ENCODE results near the gene TMPRSS9.
A peak's percentile ranks its signal among the peaks of the same experiment; 100 is the strongest.

Gene TMPRSS9

DNA sequence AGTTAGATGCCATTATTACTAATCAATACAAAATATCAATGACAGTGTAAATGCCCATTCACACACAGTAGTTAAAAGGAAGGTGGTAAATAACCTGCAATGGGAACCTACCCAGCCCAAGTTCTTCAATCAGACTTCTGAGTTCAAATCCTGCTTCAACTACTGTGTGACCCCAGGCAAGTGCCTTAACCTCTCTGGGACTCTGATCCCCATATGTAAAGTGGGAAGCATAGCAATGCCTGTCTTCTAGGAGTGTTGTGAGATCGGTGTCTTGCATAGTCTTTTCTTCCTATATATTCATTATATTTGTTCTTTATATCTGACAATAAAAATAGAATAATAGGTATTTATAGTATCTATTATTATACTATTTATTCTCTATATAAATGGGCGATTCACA, 60.4 kb downstream of the TMPRSS9 start:
- no peak for DNase-seq (ENCODE audit: low read depth in 3 of 3)

DNA sequence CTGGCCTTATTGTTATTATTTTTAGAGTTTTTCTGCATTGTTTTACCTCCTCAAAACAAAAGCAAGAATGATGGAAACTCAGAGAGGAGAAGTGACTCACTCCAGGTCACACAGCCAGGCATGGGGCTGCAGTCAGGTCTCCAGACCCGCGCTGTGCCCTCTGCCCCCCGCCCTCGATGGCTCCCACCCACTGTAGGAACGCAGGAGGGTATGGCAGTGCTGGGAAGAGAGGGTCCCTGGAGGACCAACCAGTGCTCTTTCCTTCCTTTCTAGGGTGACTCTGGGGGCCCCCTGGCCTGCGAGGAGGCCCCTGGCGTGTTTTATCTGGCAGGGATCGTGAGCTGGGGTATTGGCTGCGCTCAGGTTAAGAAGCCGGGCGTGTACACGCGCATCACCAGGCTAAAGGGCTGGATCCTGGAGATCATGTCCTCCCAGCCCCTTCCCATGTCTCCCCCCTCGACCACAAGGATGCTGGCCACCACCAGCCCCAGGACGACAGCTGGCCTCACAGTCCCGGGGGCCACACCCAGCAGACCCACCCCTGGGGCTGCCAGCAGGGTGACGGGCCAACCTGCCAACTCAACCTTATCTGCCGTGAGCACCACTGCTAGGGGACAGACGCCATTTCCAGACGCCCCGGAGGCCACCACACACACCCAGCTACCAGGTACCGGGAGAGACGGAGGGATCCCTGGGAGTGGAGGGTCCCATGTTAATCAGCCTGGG, 61.7 kb downstream of the TMPRSS9 start:
- DNase-seq (ENCODE audit: low read depth in 3 of 3), result no peak

DNA sequence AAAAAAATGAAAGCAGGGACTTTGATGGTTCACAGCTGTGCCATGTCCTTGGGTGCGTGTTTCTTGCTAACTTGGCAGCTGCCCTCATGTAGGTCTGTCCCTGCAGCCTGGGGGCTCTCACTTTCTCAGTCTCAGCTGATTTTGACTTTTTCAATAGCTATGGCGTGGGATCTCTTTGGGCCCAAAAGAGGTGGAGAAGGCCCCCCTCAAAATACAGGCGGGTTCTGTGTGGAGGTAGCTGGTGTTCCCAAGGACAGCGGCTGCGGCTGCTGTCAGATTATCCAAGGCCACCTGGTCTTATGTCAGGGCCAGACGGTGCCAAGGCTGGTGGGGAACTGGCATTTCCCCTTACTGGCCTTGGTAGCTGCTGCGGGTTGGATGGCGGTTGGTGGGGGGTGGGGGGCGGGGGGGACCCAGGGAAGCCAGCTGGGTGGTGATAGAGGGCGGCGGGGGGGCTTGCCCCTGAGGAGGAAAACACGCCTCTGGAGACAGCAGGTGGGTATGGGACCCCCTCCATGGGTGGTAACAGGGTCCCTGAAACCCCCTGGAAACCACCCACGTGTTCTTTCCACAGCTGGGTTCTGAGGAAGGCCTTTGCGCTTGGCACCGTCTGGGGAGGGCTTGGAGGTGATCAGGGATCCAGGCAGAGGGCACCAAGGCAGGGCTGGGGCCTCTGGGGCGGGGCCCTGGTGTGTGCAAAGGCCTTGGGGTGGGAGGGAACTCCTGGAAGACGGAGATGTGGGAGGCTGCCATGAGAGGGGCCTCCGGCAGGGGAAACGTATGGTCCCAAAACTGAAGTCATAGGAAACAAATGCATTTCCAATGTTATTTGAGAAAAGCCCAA, 63.2 kb downstream of the TMPRSS9 start:
- DNase-seq (ENCODE audit: low read depth in 3 of 3), result no peak

DNA sequence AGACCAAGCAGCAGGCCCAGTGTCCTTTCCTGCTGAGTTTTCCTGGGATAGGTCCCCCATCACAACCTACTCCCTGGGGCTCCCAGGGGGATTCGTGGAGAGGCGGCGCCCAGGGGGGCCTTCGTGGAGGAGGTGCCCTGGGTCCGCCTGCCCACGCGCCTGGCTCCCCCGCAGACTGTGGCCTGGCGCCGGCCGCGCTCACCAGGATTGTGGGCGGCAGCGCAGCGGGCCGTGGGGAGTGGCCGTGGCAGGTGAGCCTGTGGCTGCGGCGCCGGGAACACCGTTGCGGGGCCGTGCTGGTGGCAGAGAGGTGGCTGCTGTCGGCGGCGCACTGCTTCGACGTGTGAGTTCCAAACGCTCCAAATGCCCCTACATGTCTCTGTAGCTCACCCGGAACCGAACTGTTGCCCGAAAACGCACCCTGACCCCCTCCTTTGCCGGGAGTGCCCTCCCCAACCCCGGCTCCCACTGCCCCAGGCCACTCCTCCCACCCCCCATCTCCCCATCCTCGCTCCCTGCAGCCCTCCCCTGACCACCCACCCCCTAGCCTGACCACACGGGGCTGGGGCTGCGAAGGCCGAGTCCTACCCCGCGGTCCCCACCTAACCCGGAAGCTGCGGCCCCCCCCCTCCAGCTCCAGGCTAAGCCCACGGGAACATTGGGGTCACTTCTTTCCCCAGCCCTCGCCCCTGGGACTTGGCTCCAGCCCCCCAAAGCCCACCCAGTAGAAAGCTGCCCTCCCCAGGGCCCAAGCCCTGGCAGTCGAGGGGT, 64.0 kb downstream of the TMPRSS9 start:
- DNase-seq (ENCODE audit: low read depth in 3 of 3), result no peak

DNA sequence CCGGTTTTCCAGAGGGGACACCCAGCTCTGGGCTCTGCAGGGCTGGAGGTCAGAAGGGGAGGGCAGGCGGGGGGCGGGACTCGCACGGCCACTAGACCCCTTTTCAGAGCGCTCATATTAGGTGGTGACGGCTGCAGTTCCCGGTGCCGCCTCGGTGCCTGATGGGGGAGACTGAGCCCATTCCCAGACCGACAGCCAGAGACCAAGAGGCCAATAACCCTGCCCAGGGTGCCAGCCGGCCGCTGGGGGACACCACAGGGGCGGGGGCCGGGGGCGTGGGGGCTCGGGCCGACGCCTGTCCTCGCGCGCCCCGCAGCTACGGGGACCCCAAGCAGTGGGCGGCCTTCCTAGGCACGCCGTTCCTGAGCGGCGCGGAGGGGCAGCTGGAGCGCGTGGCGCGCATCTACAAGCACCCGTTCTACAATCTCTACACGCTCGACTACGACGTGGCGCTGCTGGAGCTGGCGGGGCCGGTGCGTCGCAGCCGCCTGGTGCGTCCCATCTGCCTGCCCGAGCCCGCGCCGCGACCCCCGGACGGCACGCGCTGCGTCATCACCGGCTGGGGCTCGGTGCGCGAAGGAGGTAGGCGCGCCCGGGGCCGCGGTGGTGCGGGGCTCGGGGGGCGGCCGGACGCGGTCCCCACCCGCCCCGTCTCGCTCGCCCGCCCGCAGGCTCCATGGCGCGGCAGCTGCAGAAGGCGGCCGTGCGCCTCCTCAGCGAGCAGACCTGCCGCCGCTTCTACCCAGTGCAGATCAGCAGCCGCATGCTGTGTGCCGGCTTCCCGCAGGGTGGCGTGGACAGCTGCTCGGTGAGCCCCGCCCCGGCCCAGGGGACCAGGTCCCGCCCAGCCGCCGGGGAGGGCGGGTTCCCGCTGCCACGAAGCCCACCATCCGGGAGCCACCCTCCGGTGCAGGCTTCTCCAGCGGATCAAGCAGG, 64.9 kb downstream of the TMPRSS9 start:
- DNase-seq (ENCODE audit: low read depth in 3 of 3), result no peak

DNA sequence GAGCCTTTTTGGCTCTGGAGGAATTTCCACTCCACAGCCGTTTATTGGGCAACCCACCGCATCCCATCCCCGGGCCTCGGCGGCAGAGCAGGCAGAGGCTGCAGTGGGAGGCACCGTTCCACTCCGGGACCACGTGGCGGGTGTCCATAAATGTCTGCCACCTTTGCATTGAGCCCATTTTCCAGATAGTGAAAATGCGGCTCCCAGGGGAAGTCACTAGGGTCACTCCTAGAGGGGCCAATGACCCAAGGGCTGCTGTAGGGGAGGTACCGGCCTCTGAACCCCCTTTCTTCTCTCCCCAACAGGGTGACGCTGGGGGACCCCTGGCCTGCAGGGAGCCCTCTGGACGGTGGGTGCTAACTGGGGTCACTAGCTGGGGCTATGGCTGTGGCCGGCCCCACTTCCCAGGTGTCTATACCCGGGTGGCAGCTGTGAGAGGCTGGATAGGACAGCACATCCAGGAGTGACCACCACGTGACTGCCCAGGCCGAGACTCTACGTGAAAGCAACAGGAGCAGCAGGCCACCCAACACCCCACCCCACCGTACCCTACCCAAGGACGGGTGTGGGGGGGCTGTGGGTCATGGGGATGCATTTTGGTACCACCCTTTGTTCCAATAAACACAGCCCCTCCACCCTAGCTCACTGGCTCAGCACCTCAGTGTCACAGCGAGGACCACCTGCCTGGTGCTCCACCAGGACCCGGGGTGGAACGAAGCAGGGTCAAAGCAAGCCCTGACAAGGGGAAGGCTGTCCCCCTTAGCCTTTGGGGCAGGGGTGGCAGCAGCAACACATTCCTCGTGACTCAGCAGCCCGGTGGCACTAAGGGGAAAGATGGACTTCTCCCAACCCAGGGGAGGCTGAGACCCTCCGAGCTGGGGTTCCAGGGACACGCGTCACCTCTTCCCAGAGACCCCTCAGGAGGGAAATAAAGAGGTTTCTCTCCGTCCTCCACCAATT, 65.8 kb downstream of the TMPRSS9 start:
- DNase-seq (ENCODE audit: low read depth in 3 of 3), result no peak

DNA sequence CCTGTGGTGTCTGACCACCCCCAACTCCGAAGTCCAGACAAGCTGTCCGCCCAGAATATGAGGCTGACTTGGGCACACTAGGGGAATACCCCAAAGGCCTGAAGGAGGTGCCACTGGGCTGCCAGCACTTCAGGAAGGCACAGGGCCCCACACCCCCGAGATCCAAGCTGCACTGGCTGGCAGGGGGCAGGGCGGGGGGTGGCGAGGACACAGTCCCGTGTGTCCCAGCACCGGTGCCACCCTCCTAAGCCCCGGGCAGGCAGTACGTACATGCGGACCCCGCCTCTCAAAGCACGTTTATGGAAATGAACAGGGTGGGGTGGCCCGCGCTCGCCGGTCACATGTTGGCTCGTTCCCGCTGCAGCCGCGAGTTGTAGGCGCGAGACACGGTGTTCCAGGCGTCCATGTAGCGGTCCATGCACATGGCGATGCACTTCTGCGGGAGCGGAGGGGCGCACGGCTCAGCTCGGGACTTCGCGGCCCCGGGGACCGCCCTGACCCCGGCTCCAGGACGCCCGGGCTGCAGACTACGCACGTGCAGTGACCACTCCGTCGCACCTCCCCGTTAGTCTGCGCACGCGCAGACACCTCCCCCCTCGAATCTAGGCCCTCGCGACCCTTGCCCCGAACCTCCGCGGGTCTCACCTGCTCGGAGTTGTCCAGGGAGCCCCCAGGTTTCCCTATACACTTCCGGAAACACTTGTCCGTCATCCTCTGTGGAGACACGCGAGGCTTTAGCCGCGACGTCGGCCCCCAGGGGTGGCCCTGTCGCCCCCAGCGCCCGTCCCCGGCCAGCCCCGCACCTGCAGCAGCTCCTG, 66.8 kb downstream of the TMPRSS9 start:
- DNase-seq (ENCODE audit: low read depth in 3 of 3), result peak in 1 of 3 experiments; percentile 52

DNA sequence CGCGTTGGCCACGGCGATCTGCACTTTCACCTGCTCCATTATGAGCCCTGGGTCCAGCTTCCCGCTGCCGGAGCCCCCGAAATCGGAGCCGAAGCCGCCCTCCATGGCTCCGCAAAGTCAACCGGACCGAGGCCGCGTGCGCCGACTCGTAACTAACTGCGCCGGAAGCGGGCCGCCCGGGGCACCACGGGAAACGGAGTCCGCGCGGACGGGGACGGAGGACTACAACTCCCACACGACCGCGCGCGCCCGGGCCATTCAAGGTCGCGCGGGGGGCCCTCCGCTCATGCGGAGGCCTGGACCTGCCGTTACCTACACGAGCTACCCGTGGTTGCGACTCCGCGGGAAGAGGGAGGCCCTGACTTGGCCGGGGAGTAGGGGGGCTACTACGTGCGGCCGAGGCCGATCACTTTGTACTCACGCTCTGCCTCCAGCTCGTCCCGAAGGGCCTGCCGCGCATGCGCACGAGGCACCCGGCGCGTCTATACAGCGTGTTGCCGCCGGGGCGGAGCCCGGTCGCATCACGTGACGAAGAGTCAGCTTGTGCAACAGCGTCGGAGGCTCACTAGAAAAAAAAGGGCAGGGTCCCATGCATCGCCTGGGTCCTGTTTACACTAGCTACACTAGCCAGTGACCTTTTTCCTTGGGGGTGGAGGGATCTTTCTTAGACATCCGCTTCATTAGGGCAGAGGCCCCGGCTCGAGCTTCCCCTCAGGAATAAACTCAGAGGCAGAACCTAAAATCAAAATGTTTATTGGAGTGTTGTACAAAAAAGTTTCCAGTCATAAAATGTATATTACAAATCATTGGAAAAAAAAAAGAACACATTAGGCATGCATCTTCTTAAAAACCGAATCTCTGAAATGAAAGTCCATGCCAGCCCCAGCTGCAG, 67.6 kb downstream of the TMPRSS9 start, which contains the start of gene TIMM13:
TIMM13 (minus strand) TSS at position 158 of the 892 bp plus-strand sequence; CDS start at position 105, 53 bp downstream.
- DNase-seq (ENCODE audit: low read depth in 3 of 3), result peak; percentile 93 to 94 (median 94)

DNA sequence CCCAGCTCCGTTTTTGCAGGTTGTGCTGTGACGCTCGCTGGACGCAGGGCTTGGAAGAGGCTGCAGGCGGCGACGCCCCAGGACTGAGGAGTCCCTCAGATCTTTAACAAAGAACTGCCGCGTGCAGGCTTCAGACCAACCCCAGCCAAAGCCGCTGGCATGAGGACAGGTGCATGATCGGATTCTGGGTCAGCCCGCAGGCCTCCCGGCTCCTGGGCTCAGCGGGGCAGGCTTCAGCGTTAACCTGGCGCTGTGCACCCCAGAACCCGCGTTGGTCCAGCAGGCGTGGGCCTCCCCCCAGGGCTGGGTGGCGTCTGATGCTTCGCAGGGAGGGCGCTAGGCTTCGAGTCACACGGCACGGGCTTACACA, 68.2 kb downstream of the TMPRSS9 start:
- no peak for DNase-seq (ENCODE audit: low read depth in 3 of 3)

DNA sequence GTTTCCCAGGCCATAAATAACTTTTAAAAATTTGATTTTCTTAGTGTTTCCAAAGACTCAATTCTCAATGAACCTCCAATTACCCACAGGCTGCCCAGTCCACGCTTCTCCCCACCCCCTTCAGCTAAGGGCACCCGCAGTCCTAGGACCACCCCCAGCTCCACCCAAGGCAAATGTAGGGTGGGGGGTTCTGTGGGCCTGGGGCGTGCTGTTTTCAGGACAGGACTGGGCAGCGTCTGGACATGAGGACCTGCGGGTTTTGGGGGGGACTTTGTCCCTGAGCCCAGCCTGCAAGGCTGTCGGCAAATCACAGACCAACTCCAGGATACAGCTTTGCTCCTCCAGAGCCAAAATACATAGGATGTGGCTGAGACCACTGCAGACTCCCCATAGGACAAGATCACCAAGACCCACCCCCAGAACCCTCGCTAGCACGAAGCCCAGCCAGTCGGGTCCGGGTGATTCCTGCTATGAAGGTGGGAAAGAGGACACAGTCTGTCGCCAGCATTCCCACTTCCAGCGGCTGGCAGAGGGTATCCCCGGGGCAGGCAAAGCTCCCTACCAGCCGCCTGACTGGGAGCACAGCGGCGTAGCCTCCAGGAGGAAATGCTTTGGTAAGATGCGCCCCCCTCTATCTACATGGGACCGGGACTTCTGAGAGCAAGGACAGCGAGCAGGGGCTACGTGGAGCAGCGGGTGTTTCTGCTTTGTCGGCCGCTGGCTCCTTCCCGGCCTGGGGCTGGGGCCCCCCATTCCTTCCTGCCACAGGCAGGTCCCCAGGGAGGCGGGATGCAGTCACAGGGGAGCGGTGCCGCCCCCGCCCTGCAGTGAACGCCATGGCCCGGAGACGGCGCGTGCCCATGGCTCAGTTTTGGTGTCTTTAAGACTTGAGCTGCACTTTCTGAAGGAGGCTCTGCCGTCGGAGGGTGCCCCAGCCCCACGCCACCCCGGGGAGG, 69.0 kb downstream of the TMPRSS9 start:
- DNase-seq (ENCODE audit: low read depth in 3 of 3), result no peak

DNA sequence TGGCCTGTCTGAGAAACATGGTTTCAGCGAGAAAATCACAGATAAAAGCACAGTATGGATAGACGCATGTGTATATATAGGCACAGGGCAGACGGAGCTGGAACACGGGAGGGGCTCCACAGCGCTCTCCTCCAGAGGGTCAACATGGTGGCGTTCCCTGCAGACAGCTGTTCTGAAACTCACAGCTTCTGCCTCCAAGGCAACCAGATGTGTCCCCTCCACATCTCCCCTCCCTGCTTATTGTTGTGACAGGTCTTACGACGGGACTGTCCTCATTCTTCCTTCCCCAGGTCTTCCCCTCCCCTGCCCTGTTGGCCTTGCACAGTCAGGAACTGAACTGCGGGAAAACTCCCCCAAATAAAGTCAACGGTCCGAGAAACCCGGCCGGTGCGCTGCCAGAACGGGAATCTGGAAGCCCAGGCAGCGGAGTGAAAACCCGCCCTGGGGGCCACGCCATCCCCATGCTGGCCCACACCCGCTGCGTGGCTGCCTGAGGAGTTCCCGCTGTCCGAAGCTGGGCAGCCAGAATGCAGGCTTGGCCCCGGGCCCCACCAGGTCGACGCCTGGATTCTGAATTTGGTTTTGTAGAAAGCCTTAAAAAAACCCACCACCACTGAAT, 70.0 kb downstream of the TMPRSS9 start:
- DNase-seq (ENCODE audit: low read depth in 3 of 3), result no peak

DNA sequence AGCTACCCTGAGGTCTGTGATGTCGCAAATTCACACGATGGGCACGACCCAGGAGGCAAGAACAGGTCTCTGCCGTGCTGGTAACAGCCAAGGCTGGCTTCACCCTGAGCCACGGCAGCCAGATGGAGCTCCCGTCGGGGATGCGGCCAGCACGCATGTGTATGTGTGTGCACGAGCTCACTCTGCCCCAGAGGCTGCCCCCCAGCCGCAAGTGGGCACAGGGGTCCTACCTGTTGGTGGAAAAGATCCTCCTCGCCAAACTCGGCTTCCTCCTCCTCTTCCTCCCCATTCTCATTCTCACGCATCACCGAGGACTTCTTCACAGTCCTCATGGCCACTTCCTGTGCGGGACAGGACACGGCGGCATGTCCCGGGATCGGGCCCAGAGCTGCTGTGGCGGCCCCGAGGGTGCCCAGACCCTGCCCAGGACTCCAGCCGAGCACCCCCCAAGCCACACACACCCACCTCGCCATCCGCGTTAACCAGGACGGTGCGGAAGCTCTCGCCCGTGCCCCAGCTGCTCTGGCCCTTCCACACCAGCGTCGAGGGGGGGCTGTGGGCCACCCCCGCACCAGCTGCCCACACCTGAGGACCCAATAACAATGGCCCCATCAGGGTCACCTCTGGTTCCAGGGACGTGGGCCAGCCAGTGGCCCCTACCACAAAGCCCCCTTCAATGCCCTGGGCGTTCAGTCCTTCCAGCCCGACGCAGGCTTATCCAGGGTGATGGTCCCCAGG, 71.4 kb downstream of the TMPRSS9 start:
- no peak for DNase-seq (ENCODE audit: low read depth in 3 of 3)

DNA sequence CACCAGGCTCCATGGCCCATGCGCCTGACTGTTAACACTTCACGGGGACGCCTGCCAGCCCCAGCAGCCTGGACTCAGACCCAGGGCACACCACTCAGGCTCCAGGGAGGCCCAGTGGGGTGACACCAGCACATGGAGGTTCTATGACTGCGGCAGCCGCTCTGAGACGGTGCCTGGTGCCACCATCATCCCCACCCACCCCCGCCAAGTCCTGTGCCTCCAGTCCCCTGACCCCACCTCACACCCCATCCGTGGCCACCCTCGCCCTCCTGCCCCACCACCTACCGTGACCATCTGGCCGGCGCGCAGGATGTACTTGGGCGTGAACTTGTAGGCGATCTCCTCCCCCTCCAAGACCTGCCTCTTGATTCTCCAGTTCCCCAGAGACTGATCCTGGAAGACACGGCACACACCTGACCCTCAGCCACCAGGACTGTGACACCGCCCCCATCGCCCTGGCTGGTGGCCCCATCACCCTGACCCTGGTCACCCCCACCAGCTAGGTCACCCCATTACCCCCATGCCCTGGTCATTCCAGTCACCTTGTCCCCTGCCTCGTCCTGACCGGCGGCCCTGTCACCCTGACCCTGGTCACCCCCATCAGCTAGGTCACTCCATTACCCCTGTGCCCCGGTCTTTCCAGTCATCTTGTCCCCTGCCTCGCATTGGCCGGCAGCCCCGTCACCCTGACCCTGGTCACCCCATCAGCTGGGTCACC, 72.2 kb downstream of the TMPRSS9 start:
- DNase-seq (ENCODE audit: low read depth in 3 of 3), result no peak

DNA sequence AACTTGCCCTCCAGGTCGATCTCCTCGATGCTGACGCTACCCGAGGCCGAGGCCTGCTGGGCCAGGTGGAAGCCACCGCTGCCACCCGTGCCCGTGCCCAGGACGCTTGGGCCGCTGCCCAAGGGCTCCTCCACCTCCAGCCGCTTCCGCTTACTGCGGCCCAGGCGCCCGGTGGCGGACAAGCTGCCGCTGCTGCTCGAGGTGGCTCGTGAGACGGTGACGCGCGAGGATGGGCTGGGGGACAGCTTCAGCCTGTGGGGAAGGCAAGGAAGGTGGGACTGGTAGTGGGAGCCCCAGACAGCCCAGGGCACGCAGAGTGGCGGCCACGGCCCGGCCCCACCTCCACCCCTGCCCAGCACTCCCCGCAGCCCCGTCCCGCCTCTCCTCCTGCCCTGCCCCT, 73.8 kb downstream of the TMPRSS9 start:
- no peak for DNase-seq (ENCODE audit: low read depth in 3 of 3)

DNA sequence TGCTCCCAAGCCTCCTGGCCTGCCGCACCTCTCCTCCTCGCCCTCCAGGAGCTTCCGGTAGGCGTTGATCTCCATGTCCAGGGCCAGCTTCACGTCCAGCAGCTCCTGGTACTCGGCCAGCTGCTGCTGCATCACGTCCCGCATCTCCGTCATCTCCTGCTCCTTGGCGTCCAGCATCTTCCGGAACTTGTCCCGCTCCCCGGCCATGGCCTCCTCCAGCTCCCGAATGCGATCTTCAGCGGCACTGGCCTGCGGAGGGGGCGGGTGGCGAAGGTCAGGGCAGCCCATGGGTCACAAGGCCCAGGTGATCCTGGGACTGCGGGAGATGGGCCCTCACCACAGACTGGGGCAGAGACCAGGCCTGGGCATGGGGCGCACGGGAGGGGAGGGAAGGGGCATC, 74.2 kb downstream of the TMPRSS9 start:
- DNase-seq (ENCODE audit: low read depth in 3 of 3), result no peak

Measured in stimulated activated CD4-positive, alpha-beta T cell treated with anti-CD3 and anti-CD28 coated beads, TNF-alpha, amount 100 ng/mL, for 24 hours (primary cell).